ENCODE measurements around the gene PHKB. TPM values are rescaled to one million over a fixed set of nuclear protein-coding genes. Genes with fewer than 3 reads are reported as not detected.

PHKB gene
- polyA plus RNA-seq, 3 donors, result 49.8 to 53.1 (median 50.8) TPM

DNA sequence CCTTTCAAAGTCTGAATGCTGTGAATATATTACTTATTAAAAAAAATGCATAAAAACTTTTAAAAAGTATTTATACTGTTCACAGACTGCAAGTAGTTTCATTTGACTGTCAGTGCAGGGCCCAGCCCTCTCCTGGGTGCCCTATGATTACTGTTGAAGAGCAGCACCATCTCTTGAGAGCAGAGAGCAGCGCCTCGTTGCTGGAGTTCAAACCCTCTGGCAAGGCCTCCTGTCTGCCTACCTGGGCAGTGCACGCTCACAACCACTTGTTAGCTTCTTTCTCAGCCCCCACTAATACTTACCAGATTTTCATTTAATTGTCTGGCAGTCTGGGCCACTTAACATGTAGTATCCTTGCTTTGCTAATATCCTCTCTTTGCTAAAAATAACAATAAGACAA lies 233.4 kb downstream of the PHKB start:
- no peak overlapping the region for H3K27ac Mint-ChIP-seq
- no peak overlapping the region for H3K9ac ChIP-seq (ENCODE audit: insufficient read depth, low read length, poor library complexity, severe bottlenecking)
- H3K4me3 Mint-ChIP-seq, result no peak overlapping the region
- H3K9me3 Mint-ChIP-seq, result peaks cover 0 to 2% (median 0%) of the 10 kb centered on the region in 7 donors
- peaks cover 62 to 92% of the 10 kb centered on the region in 2 donors for H3K36me3 ChIP-seq (replicated peaks in 1 of 2; ENCODE audit: control insufficient read depth in 1 of 2, insufficient read depth in 2 of 2, low read length in 2 of 2)
- no peak for DNase-seq
- H3K4me1 ChIP-seq (ENCODE audit: control insufficient read depth in 1 of 2, insufficient read depth in 2 of 2, low read length in 2 of 2), result peaks cover 0 to 6% of the 10 kb centered on the region in 2 donors
- H4K20me1 ChIP-seq (ENCODE audit: insufficient read depth, low read length), result no peaks in the 10 kb centered on the region
- no peaks in the 10 kb centered on the region for H3K27me3 ChIP-seq (ENCODE audit: control insufficient read depth in 2 of 2, insufficient read depth in 2 of 2, low read length in 2 of 2)
- H3K4me1 Mint-ChIP-seq, result peaks cover 9% of the 10 kb centered on the region
- H3K27ac ChIP-seq (ENCODE audit: low read depth in 1 of 2, low read length in 2 of 2), result no peak overlapping the region
- H2AFZ ChIP-seq (ENCODE audit: insufficient read depth, low read depth, low read length, poor library complexity, severe bottlenecking), result no peak overlapping the region
- peaks cover 77% of the 10 kb centered on the region in 2 donors for H3K36me3 Mint-ChIP-seq
- intact Hi-C loops (cut with micrococcal nuclease), result no loop called here
- no peaks in the 10 kb centered on the region for H3K79me2 ChIP-seq (ENCODE audit: insufficient read depth, low read length)
- WGBS (ENCODE audit: insufficient coverage), result 100% methylated on average over 1 of the region's 3 CpGs
- H3K4me3 ChIP-seq (replicated peaks in 1 of 3; ENCODE audit: low read depth in 2 of 3, low read length in 3 of 3), result no peak overlapping the region
- H3K9me3 ChIP-seq (replicated peaks in 1 of 2; ENCODE audit: control insufficient read depth in 1 of 2, insufficient read depth in 1 of 2, low read length in 2 of 2), result no peaks in the 10 kb centered on the region
- TF ChIP-seq, protein P1, sequence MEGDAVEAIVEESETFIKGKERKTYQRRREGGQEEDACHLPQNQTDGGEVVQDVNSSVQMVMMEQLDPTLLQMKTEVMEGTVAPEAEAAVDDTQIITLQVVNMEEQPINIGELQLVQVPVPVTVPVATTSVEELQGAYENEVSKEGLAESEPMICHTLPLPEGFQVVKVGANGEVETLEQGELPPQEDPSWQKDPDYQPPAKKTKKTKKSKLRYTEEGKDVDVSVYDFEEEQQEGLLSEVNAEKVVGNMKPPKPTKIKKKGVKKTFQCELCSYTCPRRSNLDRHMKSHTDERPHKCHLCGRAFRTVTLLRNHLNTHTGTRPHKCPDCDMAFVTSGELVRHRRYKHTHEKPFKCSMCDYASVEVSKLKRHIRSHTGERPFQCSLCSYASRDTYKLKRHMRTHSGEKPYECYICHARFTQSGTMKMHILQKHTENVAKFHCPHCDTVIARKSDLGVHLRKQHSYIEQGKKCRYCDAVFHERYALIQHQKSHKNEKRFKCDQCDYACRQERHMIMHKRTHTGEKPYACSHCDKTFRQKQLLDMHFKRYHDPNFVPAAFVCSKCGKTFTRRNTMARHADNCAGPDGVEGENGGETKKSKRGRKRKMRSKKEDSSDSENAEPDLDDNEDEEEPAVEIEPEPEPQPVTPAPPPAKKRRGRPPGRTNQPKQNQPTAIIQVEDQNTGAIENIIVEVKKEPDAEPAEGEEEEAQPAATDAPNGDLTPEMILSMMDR (IDR thresholded peaks at IDR 0.05), result no peak
- H3K27me3 Mint-ChIP-seq (ENCODE audit: low read depth in 3 of 3), result no peaks in the 10 kb centered on the region
- H3K4me2 ChIP-seq (replicated peaks; ENCODE audit: extremely low read depth, low read length, poor library complexity, severe bottlenecking), result no peak overlapping the region

DNA sequence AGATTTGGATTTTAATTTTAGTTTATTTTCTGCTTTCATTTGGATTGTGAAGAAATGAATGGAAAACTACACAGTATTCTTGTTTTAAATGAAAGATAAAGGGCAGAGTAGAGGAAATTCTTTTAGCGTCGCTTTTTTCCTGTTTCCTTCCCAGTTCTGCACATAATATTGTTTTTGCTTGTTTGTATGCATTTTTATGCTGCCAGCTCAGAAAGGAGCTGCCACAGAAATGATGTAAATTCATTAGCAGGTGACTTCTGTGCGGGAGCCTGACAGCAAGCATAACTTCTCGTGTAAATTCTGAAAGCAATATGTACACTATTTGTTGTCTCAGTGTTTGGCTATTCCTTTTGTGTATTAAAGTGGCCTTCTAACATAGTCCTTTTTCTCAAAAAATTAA lies 234.6 kb downstream of the PHKB start:
- intact Hi-C loops (cut with micrococcal nuclease), result no loop called here
- no peak overlapping the region for H3K4me3 Mint-ChIP-seq
- no peak overlapping the region for H3K9ac ChIP-seq (ENCODE audit: insufficient read depth, low read length, poor library complexity, severe bottlenecking)
- H3K9me3 ChIP-seq (replicated peaks in 1 of 2; ENCODE audit: control insufficient read depth in 1 of 2, insufficient read depth in 1 of 2, low read length in 2 of 2), result no peaks in the 10 kb centered on the region
- peaks cover 10% of the 10 kb centered on the region for H3K4me1 Mint-ChIP-seq
- peaks cover 68 to 74% of the 10 kb centered on the region in 2 donors for H3K36me3 Mint-ChIP-seq
- no peaks in the 10 kb centered on the region for H4K20me1 ChIP-seq (ENCODE audit: insufficient read depth, low read length)
- TF ChIP-seq, protein P1 (IDR thresholded peaks at IDR 0.05), result no peak
- no peak overlapping the region for H3K27ac Mint-ChIP-seq
- no peaks in the 10 kb centered on the region for H3K27me3 Mint-ChIP-seq (ENCODE audit: low read depth in 3 of 3)
- no peak for DNase-seq
- peaks cover 50 to 85% of the 10 kb centered on the region in 2 donors for H3K36me3 ChIP-seq (replicated peaks in 1 of 2; ENCODE audit: control insufficient read depth in 1 of 2, insufficient read depth in 2 of 2, low read length in 2 of 2)
- no CpG with 5 or more reads among the region's 4 CpGs for WGBS (ENCODE audit: insufficient coverage)
- no peaks in the 10 kb centered on the region for H3K27me3 ChIP-seq (ENCODE audit: control insufficient read depth in 2 of 2, insufficient read depth in 2 of 2, low read length in 2 of 2)
- H3K4me3 ChIP-seq (replicated peaks in 1 of 3; ENCODE audit: low read depth in 2 of 3, low read length in 3 of 3), result no peak overlapping the region
- H2AFZ ChIP-seq (ENCODE audit: insufficient read depth, low read depth, low read length, poor library complexity, severe bottlenecking), result no peak overlapping the region
- no peak overlapping the region for H3K4me2 ChIP-seq (replicated peaks; ENCODE audit: extremely low read depth, low read length, poor library complexity, severe bottlenecking)
- H3K27ac ChIP-seq (ENCODE audit: low read depth in 1 of 2, low read length in 2 of 2), result no peak overlapping the region
- peaks cover 0 to 6% of the 10 kb centered on the region in 2 donors for H3K4me1 ChIP-seq (ENCODE audit: control insufficient read depth in 1 of 2, insufficient read depth in 2 of 2, low read length in 2 of 2)
- H3K79me2 ChIP-seq (ENCODE audit: insufficient read depth, low read length), result no peaks in the 10 kb centered on the region
- H3K9me3 Mint-ChIP-seq, result peaks cover 0 to 2% (median 0%) of the 10 kb centered on the region in 7 donors

Measured in CD14-positive monocyte (primary cell).